GM18519 (cell line): Measurements from ENCODE around the gene RAD54L.
"Not testable (repeated sequence)": the region's sequence is repeated elsewhere in the genome, so short reads cannot be mapped to it uniquely, and the experiment has no call there.

Experiments
- ATAC-seq: cut with Tn5 transposase; IDR thresholded peaks from one replicate; pipeline ENCODE4 v1.9.1; 2021; ENCODE audit warnings: mild to moderate bottlenecking, moderate library complexity; ENCODE audit not compliant: unreplicated experiment, low FRiP score

The RAD54L gene

GRCh38 chr1:46317323-46317722 is 69.8 kb downstream of the RAD54L start:
- no peak for ATAC-seq

GRCh38 chr1:46319301-46319700 is 71.7 kb downstream of the RAD54L start:
- ATAC-seq, result not testable (repeated sequence)

- not testable (repeated sequence) for ATAC-seq
These were observed 72.7 kb downstream of the RAD54L start for GRCh38 chr1:46319960-46320914.

GRCh38 chr1:46322191-46322590 is 74.6 kb downstream of the RAD54L start:
- ATAC-seq, result not testable (repeated sequence)

DNA sequence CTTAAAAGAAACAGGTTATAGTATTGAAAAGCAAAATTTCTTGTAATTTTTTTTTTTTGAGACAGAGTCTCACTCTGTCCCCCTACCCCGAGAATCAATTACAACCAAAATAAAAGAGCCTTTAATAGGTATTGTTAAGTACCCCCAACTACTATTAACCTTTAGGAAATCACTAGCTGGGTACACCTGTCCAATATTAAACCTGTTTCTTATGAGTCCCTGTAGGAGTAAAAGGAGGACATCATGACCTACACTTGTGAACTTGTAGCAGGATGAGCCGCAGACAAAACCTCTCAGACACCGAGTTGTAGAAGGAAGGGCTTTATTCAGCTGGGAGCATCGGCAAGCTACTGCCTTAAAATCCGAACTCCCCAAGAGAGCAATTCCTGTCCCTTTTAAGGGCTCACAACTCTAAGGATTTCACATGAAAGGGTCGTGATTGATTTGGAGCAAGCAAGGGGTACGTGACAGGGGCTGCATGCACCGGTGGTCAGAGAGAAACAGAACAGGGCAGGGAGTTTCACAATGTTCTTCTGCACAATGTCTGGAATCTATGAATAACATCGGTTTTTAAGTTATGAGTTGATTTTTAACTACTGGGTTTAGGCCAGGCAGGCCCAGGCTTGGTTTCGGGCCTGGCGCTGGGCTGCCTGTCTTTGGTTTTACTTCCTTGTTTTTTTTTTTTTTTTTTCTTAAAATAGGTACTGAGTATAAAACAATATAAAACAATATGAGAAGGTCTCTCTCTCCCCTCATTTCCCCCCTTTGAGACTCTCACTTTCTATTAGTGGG is 77.9 kb downstream of the RAD54L start:
- ATAC-seq, result not testable (repeated sequence)
